ENCODE data around the gene CHIA. TPM values are rescaled to one million over a fixed set of nuclear protein-coding genes. Genes with fewer than 3 reads are reported as not detected.
A peak's percentile ranks its signal among the peaks of the same experiment; 100 is the strongest.
"Not testable (repeated sequence)": the region's sequence is repeated elsewhere in the genome, so short reads cannot be mapped to it uniquely, and the experiment has no call there.

CHIA gene
- total RNA-seq, 1 donor = not detected

GRCh38 chr1:111332190-111332589 is 41.5 kb downstream of the CHIA start:
- DNase-seq (ENCODE audit: insufficient read length, low spot score, missing footprints) = no peak
- H2AFZ ChIP-seq (ENCODE audit: low read length) = no peak overlapping the region
- no peak overlapping the region for H3K4me2 ChIP-seq (ENCODE audit: insufficient read depth, low read length)
- no peaks in the 10 kb centered on the region for H3K4me1 ChIP-seq (ENCODE audit: insufficient read depth, low read length)
- H3K27me3 ChIP-seq (ENCODE audit: insufficient read depth, low read length) = no peaks in the 10 kb centered on the region
- TF ChIP-seq CTCF (IDR thresholded peaks at IDR 0.05; ENCODE audit: extremely low read depth, low read depth, low read length) = no peak
- no peak overlapping the region for H3K4me3 ChIP-seq (ENCODE audit: insufficient read depth, low read length)
- H3K27ac ChIP-seq (ENCODE audit: low read depth, low read length) = no peak overlapping the region
- no peaks in the 10 kb centered on the region for H3K9me3 ChIP-seq (ENCODE audit: low read depth, low read length)
- H3K36me3 ChIP-seq (ENCODE audit: insufficient read depth, low read length) = no peaks in the 10 kb centered on the region
- no peaks in the 10 kb centered on the region for H3K79me2 ChIP-seq (ENCODE audit: insufficient read depth, low read length)
- H4K20me1 ChIP-seq (ENCODE audit: insufficient read depth, low read length) = no peaks in the 10 kb centered on the region

GRCh38 chr1:111334169-111334568 is 43.5 kb downstream of the CHIA start:
- Histone ChIP-seq H2AFZ (ENCODE audit: low read length) (no peak overlapping the region), H3K4me2 (ENCODE audit: insufficient read depth, low read length) (no peak overlapping the region), H3K27ac (ENCODE audit: low read depth, low read length) (no peak overlapping the region), H3K9me3 (ENCODE audit: low read depth, low read length) (no peaks in the 10 kb centered on the region), H3K27me3 (ENCODE audit: insufficient read depth, low read length) (no peaks in the 10 kb centered on the region), H3K4me3 (ENCODE audit: insufficient read depth, low read length) (no peak overlapping the region), H3K79me2 (ENCODE audit: insufficient read depth, low read length) (no peaks in the 10 kb centered on the region), H3K36me3 (ENCODE audit: insufficient read depth, low read length) (no peaks in the 10 kb centered on the region), H3K4me1 (ENCODE audit: insufficient read depth, low read length) (no peaks in the 10 kb centered on the region), H4K20me1 (ENCODE audit: insufficient read depth, low read length) (no peaks in the 10 kb centered on the region)
- peak; percentile 84 for TF ChIP-seq CTCF (IDR thresholded peaks at IDR 0.05; ENCODE audit: extremely low read depth, low read depth, low read length)
- DNase-seq (ENCODE audit: insufficient read length, low spot score, missing footprints) = no peak

- not testable (repeated sequence) for H3K4me1 ChIP-seq (ENCODE audit: insufficient read depth, low read length); H3K36me3 ChIP-seq (ENCODE audit: insufficient read depth, low read length); H3K79me2 ChIP-seq (ENCODE audit: insufficient read depth, low read length); H3K9me3 ChIP-seq (ENCODE audit: low read depth, low read length); H3K4me3 ChIP-seq (ENCODE audit: insufficient read depth, low read length); H3K4me2 ChIP-seq (ENCODE audit: insufficient read depth, low read length); H2AFZ ChIP-seq (ENCODE audit: low read length); H3K27ac ChIP-seq (ENCODE audit: low read depth, low read length); H3K27me3 ChIP-seq (ENCODE audit: insufficient read depth, low read length); H4K20me1 ChIP-seq (ENCODE audit: insufficient read depth, low read length); DNase-seq (ENCODE audit: insufficient read length, low spot score, missing footprints)
These were observed 44.7 kb downstream of the CHIA start for GRCh38 chr1:111335214-111335877.

GRCh38 chr1:111338849-111339248 is 48.2 kb downstream of the CHIA start:
- H3K4me3 ChIP-seq (ENCODE audit: insufficient read depth, low read length); DNase-seq (ENCODE audit: insufficient read length, low spot score, missing footprints); H3K36me3 ChIP-seq (ENCODE audit: insufficient read depth, low read length); H3K4me1 ChIP-seq (ENCODE audit: insufficient read depth, low read length); H3K79me2 ChIP-seq (ENCODE audit: insufficient read depth, low read length); H2AFZ ChIP-seq (ENCODE audit: low read length); H4K20me1 ChIP-seq (ENCODE audit: insufficient read depth, low read length); H3K27me3 ChIP-seq (ENCODE audit: insufficient read depth, low read length); H3K27ac ChIP-seq (ENCODE audit: low read depth, low read length); H3K4me2 ChIP-seq (ENCODE audit: insufficient read depth, low read length); H3K9me3 ChIP-seq (ENCODE audit: low read depth, low read length): not testable (repeated sequence)

GRCh38 chr1:111346089-111346885 is 55.6 kb downstream of the CHIA start:
- H3K4me2 ChIP-seq (ENCODE audit: insufficient read depth, low read length) = peak overlapping the region; percentile 94
- H3K36me3 ChIP-seq (ENCODE audit: insufficient read depth, low read length) = no peaks in the 10 kb centered on the region
- H2AFZ ChIP-seq (ENCODE audit: low read length) = peak overlapping the region; percentile 98
- peaks cover 3% of the 10 kb centered on the region for H3K4me1 ChIP-seq (ENCODE audit: insufficient read depth, low read length)
- H3K79me2 ChIP-seq (ENCODE audit: insufficient read depth, low read length) = no peaks in the 10 kb centered on the region
- DNase-seq (ENCODE audit: insufficient read length, low spot score, missing footprints) = peak; percentile 97
- H4K20me1 ChIP-seq (ENCODE audit: insufficient read depth, low read length) = no peaks in the 10 kb centered on the region
- no peaks in the 10 kb centered on the region for H3K9me3 ChIP-seq (ENCODE audit: low read depth, low read length)
- no peak overlapping the region for H3K27ac ChIP-seq (ENCODE audit: low read depth, low read length)
- H3K27me3 ChIP-seq (ENCODE audit: insufficient read depth, low read length) = peaks cover 4% of the 10 kb centered on the region
- peak overlapping the region; percentile 75 for H3K4me3 ChIP-seq (ENCODE audit: insufficient read depth, low read length)
- TF ChIP-seq CTCF (IDR thresholded peaks at IDR 0.05; ENCODE audit: extremely low read depth, low read depth, low read length) = no peak

Data from osteoblast (primary cell).